Fibroblast of peridontal ligament (primary cell): ENCODE data around the gene PRKCE.
"Not testable (repeated sequence)": the region's sequence is repeated elsewhere in the genome, so short reads cannot be mapped to it uniquely, and the experiment has no call there.

Experiments
- DNase-seq: peaks from one replicate; pipeline ENCODE4 v3.0.0-alpha.2; 2010; ENCODE audit errors: extremely low read depth

Gene PRKCE

DNA sequence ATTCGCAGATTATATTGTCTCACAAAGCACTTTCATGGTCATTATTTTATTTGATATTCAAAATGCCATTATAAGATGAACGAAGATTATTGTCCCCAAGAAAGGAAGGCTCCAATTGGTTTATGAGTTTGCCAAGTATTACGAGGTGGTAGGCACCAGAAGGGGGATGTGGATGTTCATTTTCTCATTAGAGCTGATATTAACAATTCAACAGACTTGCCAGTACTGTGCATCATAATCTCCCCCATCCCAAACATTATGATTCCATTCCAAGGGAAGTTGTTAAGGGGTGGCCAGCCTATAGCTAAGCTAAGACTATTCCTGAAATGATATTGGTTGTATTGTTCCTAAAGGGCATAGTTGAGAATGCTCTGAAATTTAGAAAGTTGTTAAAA lies 257.7 kb downstream of the PRKCE start:
- DNase-seq: no peak

DNA sequence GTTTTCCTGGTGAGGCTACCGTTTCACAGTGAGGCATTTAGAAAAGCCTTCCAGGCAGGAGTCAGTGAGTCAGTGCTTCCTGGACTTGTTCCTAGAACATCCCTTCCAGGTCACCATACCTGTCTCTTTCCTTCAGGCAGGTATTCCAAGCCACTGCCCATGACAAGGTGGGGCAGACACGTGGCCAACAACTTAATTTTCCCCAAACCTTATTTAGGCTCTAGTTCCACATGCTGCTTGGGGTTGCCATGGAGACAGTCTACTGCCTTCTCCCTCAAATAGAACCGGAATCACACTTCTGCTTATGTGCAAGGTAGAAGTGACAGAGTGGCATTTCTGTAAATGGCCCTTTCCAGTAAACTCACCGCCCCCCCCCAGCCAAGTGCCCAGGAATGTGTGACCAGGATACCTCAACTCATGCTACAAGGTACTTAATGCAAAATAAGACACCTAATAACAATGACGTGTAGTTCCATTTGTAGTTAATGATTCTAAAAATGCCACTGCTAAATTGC lies 258.3 kb downstream of the PRKCE start:
- no peak for DNase-seq

- DNase-seq: no peak
Measured at GRCh38 chr2:45910473-45911060, 259.1 kb downstream of the PRKCE start.

- no peak for DNase-seq
Measured at GRCh38 chr2:45911538-45911937, 260.1 kb downstream of the PRKCE start.

DNA sequence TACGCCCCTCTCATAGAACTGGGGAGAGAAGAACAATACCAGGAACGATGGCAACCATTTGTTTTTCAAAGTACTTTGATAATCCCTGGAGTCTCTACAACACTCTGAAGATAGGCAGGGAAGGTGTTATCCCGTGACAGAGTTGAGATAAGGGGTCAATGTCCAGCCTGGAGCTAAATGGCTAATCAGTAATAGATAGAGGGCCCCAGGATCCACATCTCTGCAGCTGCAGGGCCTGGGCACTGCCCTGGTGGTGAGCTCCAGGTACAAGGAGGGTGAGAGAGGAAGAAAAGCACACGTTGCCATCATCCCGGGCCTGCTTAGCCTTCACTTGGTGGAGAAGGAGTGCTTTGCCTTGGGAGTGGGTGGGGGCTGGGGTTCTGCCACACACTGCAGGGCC lies 260.6 kb downstream of the PRKCE start:
- no peak for DNase-seq

GRCh38 chr2:45913539-45913938 lies 262.1 kb downstream of the PRKCE start:
- DNase-seq: no peak

DNA sequence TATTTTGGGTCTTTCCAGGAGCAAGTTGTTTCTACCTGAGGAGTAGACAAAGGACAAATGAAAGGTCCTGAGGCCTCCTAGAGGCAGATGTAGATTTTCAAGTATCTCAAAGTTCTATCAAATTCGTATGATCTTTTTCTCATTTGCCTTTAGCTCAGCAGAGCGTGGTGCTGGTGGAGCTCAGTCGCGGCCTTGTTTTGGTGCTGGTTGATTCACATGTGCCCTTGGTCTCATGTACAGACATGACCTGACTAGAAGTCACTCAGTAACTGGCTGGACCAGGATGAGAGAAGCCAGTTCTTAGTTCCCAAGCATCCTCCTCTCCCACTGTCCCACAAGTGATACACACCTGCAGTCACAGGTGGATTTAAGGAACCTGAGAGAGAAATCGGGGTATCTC lies 264.0 kb downstream of the PRKCE start:
- DNase-seq: no peak

GRCh38 chr2:45917561-45918176 lies 266.2 kb downstream of the PRKCE start:
- not testable (repeated sequence) for DNase-seq

- no peak for DNase-seq
Measured at GRCh38 chr2:45918463-45919159, 267.1 kb downstream of the PRKCE start.

- no peak for DNase-seq
Measured at GRCh38 chr2:45919160-45919650, 267.7 kb downstream of the PRKCE start.

GRCh38 chr2:45919711-45920111 lies 268.2 kb downstream of the PRKCE start:
- no peak for DNase-seq

- no peak for DNase-seq
Measured at GRCh38 chr2:45921921-45922320, 270.4 kb downstream of the PRKCE start.

DNA sequence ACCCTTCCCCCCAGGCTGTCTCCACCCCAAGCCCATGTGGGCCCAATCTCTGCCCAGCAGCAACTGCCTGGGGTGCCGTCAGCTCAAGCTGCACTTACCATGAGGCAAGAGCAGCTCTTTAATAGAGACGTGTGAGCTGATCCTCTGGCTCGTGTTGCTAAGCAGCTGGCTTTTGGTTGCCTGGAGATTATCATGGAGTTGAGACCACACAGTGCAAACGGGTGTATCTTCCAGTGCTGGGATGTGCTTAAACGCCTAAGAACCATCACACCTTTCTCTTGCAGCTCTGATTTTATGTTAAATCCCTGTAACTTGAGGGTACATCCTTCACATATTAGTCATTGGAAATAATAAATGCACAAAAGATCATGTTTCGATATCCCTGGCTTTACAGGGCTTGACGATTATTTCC lies 271.1 kb downstream of the PRKCE start:
- DNase-seq: no peak

DNA sequence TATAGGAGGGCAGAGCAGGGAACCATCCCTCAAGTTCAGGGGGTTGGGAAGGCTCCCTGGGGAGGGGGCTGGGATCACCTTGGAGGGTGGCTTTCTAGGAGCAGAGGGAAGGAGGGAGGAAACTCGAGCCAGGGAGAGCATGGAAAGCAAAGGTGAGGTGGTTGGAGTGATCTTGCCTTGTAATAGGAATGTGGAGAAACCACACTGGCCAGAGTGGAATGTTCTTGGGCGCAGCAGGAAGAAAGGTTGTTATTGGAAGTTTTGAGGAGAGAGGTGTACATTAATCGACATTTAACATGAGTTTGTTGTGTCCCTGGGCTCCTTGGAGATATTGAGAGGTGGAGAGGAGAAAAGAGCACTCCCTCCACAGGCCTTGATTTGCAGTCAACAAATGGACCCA lies 272.2 kb downstream of the PRKCE start:
- no peak for DNase-seq

DNA sequence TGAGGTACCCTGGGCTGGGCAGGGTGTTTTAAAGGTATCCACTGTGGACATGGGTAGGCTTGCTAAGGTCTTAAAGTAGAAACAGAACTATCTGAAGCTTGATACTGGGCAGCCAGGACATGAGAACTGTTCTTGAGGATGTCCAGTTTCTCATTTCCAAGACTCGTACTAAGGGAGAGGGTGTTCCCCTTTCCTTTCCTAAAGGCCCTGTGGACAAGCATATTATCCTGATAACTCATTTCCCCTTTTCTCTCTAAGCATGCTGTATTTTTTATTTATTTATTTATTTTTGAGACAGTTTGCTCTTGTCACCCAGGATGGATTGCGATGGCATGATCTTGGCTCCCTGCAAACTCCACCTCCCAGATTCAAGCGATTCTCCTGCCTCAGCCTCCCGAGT lies 273.6 kb downstream of the PRKCE start:
- no peak for DNase-seq

- peak; percentile 55 for DNase-seq
Measured at GRCh38 chr2:45925636-45926366, 274.3 kb downstream of the PRKCE start.

DNA sequence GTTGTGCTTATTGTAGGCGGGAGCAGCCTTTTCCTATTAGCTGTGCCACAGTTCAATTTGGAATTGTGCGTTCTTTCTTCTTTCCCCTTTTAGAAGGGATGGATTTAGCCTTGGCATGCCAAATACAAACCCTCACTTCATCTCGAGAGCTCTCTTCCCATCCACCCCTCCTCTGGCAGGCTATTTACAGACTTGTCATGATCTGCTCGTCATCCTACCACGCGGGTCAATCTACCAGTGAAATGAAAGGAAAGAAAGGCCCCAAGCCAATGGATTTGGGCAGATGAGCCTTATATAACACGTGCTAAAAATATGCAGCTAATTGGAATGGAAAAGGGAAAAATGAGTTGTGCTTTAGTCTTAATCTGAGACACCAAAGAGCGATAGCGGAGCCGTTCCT lies 277.5 kb downstream of the PRKCE start:
- DNase-seq: no peak

GRCh38 chr2:45929674-45930395 lies 278.4 kb downstream of the PRKCE start:
- DNase-seq: no peak

DNA sequence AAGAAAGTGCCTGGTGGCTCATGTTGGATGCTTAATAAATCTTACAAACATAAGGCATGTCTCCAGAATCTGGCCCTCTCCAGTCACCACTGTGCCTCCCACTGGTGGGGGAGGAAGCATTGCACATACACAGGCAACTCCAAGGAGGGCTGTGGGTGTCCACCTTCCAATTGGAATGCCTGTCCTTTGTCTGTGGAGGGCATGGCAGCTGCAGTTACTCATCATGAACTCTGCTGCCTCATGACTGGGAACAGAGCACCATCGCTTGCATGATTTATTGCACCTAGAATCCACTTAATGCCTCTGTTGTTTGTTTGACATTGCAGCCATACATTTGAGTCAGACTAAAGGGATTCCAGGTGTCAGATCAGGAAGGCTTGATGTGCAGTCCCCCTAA lies 278.9 kb downstream of the PRKCE start:
- DNase-seq: no peak

DNA sequence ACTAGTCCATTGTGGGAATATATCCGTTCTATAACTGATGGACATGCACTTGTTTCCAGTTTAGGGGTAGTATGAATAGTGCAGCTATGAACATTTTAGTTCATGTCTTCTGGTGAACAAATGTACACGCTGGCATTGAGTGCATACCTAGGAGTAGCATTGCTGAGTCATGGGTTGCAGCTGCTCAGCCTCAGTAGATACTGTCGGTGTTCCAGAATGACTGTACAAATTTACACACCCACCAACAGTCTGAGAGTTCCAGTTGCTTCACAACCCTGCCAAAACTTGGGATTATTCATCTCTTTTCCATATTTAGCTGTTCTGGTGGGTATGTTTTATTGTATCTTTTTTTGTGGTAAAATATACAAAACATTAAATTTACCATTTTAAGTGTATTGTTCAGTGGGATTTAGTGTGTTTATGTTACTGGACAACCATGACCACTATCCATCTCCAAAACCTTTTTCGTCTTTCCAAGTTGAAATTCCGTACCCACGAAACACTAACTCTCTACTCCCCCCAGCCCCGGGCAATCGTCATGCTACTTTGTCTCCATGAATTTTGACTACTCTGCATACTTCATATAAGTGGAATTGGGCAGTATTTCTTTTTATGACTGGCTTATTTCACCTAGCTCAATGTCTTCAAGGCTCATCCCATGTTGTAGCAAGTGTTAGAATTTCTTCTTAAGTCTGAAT lies 281.0 kb downstream of the PRKCE start:
- DNase-seq: peak; percentile 52
